Fibroblast of lung (primary cell): ENCODE data around the gene ACADM.

Source experiments
- EZH2 ChIP-seq: IDR thresholded peaks from 2 replicates; pipeline ENCODE4 v1.5.1; 2012; ENCODE audit warnings: low read length, control low read depth, mild to moderate bottlenecking; ENCODE audit errors: missing control alignments
- TF ChIP-seq, protein P1 (sequence below), 2 donors: IDR thresholded peaks in 1 of 2; conservative IDR thresholded peaks in 1 of 2; 1 replicate in 1 of 2; 2 replicates in 1 of 2; pipeline ENCODE4 v1.5.1; 2011 to 2012; ENCODE audit warnings: low read length in 2 of 2, control low read depth in 1 of 2, inconsistent platforms in 1 of 2, low read depth in 1 of 2, mild to moderate bottlenecking in 1 of 2

DNA sequence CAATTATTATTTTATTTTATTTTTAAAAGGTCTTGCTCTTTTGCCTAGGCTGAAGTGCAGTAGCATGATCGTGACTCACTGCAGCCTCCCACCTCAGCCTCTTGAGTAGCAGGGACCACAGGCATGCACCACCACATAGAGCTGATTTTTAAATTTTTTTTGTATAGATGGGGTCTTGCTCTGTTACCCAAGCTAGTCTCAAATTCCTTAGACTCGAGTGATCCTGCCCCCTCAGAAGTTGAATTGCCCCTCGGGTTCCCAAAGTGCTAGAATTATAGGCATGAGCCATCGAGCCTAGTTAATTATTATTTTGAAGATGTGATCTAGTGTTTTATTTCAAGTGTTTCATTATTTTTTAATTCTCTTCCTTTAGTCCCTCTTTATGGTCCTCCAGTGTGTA is 84.4 kb downstream of the ACADM start:
- TF ChIP-seq, protein P1, sequence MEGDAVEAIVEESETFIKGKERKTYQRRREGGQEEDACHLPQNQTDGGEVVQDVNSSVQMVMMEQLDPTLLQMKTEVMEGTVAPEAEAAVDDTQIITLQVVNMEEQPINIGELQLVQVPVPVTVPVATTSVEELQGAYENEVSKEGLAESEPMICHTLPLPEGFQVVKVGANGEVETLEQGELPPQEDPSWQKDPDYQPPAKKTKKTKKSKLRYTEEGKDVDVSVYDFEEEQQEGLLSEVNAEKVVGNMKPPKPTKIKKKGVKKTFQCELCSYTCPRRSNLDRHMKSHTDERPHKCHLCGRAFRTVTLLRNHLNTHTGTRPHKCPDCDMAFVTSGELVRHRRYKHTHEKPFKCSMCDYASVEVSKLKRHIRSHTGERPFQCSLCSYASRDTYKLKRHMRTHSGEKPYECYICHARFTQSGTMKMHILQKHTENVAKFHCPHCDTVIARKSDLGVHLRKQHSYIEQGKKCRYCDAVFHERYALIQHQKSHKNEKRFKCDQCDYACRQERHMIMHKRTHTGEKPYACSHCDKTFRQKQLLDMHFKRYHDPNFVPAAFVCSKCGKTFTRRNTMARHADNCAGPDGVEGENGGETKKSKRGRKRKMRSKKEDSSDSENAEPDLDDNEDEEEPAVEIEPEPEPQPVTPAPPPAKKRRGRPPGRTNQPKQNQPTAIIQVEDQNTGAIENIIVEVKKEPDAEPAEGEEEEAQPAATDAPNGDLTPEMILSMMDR (conservative IDR thresholded peaks at IDR 0.05 in 1 of 2, IDR thresholded peaks at IDR 0.05 in 1 of 2; ENCODE audit: low read depth in 1 of 2, low read length in 2 of 2), result no peak
- no peak for TF ChIP-seq EZH2
